NCI-H510A treated with DMSO at 0.1 percent for 48 hours (cell line): ENCODE results near the gene AIF1L.

Experiments
- DNase-seq: peaks from one replicate; lab custom pipeline; 2025; lab: John Stamatoyannopoulos, UW

AIF1L gene

DNA sequence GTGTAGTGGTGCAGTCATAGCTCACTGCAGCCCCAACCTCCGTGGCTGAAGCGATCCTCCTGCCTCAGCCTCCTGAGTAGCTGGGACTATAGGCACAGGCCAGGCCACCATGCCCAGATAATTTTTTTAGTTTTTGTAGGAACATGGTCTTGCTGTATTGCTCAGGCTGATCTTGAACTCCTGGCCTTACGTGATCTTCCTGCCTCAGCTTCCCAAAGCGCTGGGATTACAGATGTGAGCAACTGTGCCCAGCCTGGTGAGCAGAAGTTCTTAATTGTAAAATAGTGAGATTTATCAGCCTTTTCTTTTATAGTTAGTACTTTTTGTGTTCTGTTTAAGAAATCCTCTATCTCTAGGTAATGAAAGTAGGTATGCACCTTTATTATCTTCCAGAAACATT, 71.6 kb downstream of the AIF1L start:
- DNase-seq: no peak

DNA sequence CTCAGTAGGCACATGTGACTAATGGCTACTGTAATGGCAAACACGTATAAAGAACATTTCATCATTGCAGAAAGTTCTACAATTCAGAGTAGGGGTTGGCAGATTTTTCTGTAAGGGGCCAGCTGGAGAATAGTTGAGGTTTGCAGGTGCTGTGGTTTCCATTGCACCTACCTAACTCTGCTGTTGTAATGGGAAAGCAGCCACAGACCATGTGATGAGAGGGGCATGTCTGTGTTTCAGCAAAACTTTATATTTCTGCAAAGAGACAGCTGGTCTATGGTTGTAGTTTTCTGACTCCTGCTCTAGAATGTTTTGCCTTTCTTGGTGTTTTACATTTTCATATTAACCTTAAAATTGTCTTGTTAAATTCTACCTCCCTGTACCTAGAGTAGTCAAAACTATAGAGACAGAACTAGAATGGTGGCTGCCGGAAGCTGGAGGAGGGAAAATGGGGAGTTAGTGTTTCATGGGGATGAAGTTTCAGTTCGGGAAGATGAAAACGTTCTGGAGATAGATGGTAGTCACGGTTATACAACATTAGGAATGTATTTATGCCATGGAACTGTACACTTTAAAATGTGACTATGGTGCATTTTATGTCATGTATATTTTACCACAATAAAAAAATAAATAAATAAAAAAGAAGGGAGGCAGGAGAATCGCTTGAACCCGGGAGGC, 73.4 kb downstream of the AIF1L start:
- no peak for DNase-seq
